NB4 (cell line): ENCODE results near the gene PLCB4.

ENCODE experiments used
- MAX ChIP-seq: IDR thresholded peaks from 2 replicates; pipeline ENCODE4 v1.6.1; 2011; ENCODE audit warnings: low read depth, low read length
- MYC ChIP-seq: IDR thresholded peaks from 2 replicates; pipeline ENCODE4 v1.6.1; 2011; ENCODE audit warnings: low read depth, low read length
- POLR2A ChIP-seq: IDR thresholded peaks from 2 replicates; pipeline ENCODE4 v1.6.1; 2011; ENCODE audit warnings: mild to moderate bottlenecking; ENCODE audit not compliant: insufficient read length; ENCODE audit errors: extremely low read depth
- TF ChIP-seq, protein P1 (sequence below): IDR thresholded peaks from one replicate; pipeline ENCODE4 v1.5.1; 2012; ENCODE audit warnings: low read depth, low read length

GRCh38 chr20:9261781-9262180, 192.9 kb downstream of the PLCB4 start:
- TF ChIP-seq MAX (no peak), POLR2A (no peak), MYC (no peak)
- TF ChIP-seq, protein P1, sequence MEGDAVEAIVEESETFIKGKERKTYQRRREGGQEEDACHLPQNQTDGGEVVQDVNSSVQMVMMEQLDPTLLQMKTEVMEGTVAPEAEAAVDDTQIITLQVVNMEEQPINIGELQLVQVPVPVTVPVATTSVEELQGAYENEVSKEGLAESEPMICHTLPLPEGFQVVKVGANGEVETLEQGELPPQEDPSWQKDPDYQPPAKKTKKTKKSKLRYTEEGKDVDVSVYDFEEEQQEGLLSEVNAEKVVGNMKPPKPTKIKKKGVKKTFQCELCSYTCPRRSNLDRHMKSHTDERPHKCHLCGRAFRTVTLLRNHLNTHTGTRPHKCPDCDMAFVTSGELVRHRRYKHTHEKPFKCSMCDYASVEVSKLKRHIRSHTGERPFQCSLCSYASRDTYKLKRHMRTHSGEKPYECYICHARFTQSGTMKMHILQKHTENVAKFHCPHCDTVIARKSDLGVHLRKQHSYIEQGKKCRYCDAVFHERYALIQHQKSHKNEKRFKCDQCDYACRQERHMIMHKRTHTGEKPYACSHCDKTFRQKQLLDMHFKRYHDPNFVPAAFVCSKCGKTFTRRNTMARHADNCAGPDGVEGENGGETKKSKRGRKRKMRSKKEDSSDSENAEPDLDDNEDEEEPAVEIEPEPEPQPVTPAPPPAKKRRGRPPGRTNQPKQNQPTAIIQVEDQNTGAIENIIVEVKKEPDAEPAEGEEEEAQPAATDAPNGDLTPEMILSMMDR: no peak
